ENCODE measurements around the gene LRRC72.

Gene LRRC72

GRCh38 chr7:16630654-16631053 is 104.0 kb downstream of the LRRC72 start:
- no CpG with 5 or more reads among the region's 1 CpG for WGBS, 2 donors (ENCODE audit: extremely low coverage in 2 of 2, insufficient read length in 2 of 2, insufficient replicate concordance in 1 of 2)
- no peak overlapping the region for H3K23ac ChIP-seq (ENCODE audit: low read depth, low read length, poor library complexity)
- no peak overlapping the region for H2BK15ac ChIP-seq (ENCODE audit: low read length)
- H3K36me3 ChIP-seq (replicated peaks in 1 of 2; ENCODE audit: control insufficient read depth in 2 of 2, insufficient read depth in 2 of 2, low read length in 2 of 2): peaks cover 1 to 53% of the 10 kb centered on the region in 2 donors
- H4K8ac ChIP-seq (ENCODE audit: low read depth, low read length): no peak overlapping the region
- H3K9me3 ChIP-seq (replicated peaks in 1 of 2; ENCODE audit: control insufficient read depth in 2 of 2, insufficient read depth in 1 of 2, low read depth in 1 of 2, low read length in 2 of 2): no peaks in the 10 kb centered on the region
- H3K27me3 ChIP-seq (ENCODE audit: control insufficient read depth in 3 of 3, insufficient read depth in 3 of 3, low read depth in 1 of 3, low read length in 3 of 3): no peaks in the 10 kb centered on the region
- H3K27ac ChIP-seq (replicated peaks; ENCODE audit: low read length): no peak overlapping the region
- DNase-seq (ENCODE audit: low spot score): no peak
- no peak overlapping the region for H2BK12ac ChIP-seq (ENCODE audit: low read length)
- H3K4ac ChIP-seq (ENCODE audit: low read length): no peak overlapping the region
- no peak overlapping the region for H3K14ac ChIP-seq (ENCODE audit: low read length)
- no peak overlapping the region for H3K9ac ChIP-seq (ENCODE audit: low read depth, low read length, poor library complexity)
- H3K79me1 ChIP-seq (ENCODE audit: low read depth, low read length): peaks cover 1% of the 10 kb centered on the region
- no peak overlapping the region for H2AK5ac ChIP-seq (ENCODE audit: low read depth, low read length)
- H2BK120ac ChIP-seq (ENCODE audit: low read depth, low read length): no peak overlapping the region
- H3K4me1 ChIP-seq (ENCODE audit: control insufficient read depth in 2 of 2, insufficient read depth in 1 of 2, low read depth in 1 of 2, low read length in 2 of 2): peaks cover 0 to 5% of the 10 kb centered on the region in 2 donors
- no peak overlapping the region for H2BK5ac ChIP-seq (ENCODE audit: low read length)
- H2AFZ ChIP-seq (ENCODE audit: low read length): no peak overlapping the region
- no peak overlapping the region for H3K4me2 ChIP-seq (ENCODE audit: insufficient read depth, low read length, poor library complexity, severe bottlenecking)
- H4K91ac ChIP-seq (ENCODE audit: low read depth, low read length, poor library complexity): no peak overlapping the region
- H3K4me3 ChIP-seq (ENCODE audit: low read length in 2 of 2): no peak overlapping the region
- H3K18ac ChIP-seq (ENCODE audit: low read length): no peak overlapping the region

Data from neuronal stem cell (in vitro differentiated cells).